CD4-positive, alpha-beta memory T cell (primary cell): ENCODE data around the gene EMILIN1. TPM values are rescaled to one million over a fixed set of nuclear protein-coding genes. Genes with fewer than 3 reads are reported as not detected.

ENCODE experiments used
- CTCF ChIA-PET: fragments of 350-600 bp; sonication (Branson Sonifier 250); formaldehyde crosslinking; loops from one replicate; lab custom pipeline; 2021; ENCODE audit warnings: inconsistent platforms; ENCODE audit not compliant: partially characterized antibody; lab: Charles Lee
- POLR2A ChIA-PET: fragments of 350-600 bp; sonication (Branson Sonifier 250); formaldehyde crosslinking; loops from one replicate; lab custom pipeline; 2021; ENCODE audit not compliant: partially characterized antibody; lab: Charles Lee
- DNase-seq, 5 donors: peaks; one replicate each; pipeline versions ENCODE4 v3.0.0 to v3.0.0-alpha.2; 2020 to 2022; ENCODE audit warnings: mixed read lengths in 1 of 5
- H3K27ac ChIP-seq: one replicate; pipeline ENCODE4 v1.7.0; 2013; ENCODE audit warnings: low read depth, low read length
- H3K27me3 ChIP-seq: 2 replicates; pipeline ENCODE4 v1.7.0; 2013; ENCODE audit warnings: mild to moderate bottlenecking, low read length, moderate library complexity; ENCODE audit not compliant: insufficient read depth
- H3K36me3 ChIP-seq: 2 replicates; pipeline ENCODE4 v1.7.0; 2013; ENCODE audit warnings: mild to moderate bottlenecking, low read length, moderate library complexity; ENCODE audit not compliant: insufficient read depth
- H3K4me1 ChIP-seq: 2 replicates; pipeline ENCODE4 v1.7.0; 2013; ENCODE audit warnings: mild to moderate bottlenecking, low read length, moderate library complexity; ENCODE audit not compliant: insufficient read depth
- H3K4me3 ChIP-seq, 2 donors: one replicate each; pipeline ENCODE4 v1.7.0; 2013; ENCODE audit warnings: low read length in 2 of 2, mild to moderate bottlenecking in 1 of 2
- H3K9me3 ChIP-seq, 2 donors: one replicate each; pipeline ENCODE4 v1.7.0; 2013; ENCODE audit warnings: low read length in 2 of 2, control low read depth in 1 of 2; ENCODE audit not compliant: control insufficient read depth in 1 of 2
- H3K27ac Mint-ChIP-seq, 7 donors: one replicate each; pipeline ENCODE4 v1.8.0; 2020 to 2021; ENCODE audit warnings: mixed read lengths in 7 of 7, mild to moderate bottlenecking in 6 of 7, inconsistent platforms in 3 of 7, moderate library complexity in 3 of 7
- H3K27me3 Mint-ChIP-seq, 2 donors: one replicate each; pipeline ENCODE4 v1.8.0; 2020 to 2021; ENCODE audit warnings: mixed read lengths in 2 of 2
- H3K36me3 Mint-ChIP-seq, 2 donors: one replicate each; pipeline ENCODE4 v1.8.0; 2020 to 2021; ENCODE audit warnings: mixed read lengths in 2 of 2, inconsistent platforms in 1 of 2, mild to moderate bottlenecking in 1 of 2
- H3K4me1 Mint-ChIP-seq, 4 donors: one replicate each; pipeline ENCODE4 v1.8.0; 2020 to 2021; ENCODE audit warnings: mixed read lengths in 4 of 4, mild to moderate bottlenecking in 1 of 4
- H3K4me3 Mint-ChIP-seq, 8 donors: one replicate each; pipeline ENCODE4 v1.8.0; 2020 to 2021; ENCODE audit warnings: mixed read lengths in 8 of 8, mild to moderate bottlenecking in 7 of 8, moderate library complexity in 6 of 8, inconsistent platforms in 3 of 8
- H3K9me3 Mint-ChIP-seq, 8 donors: one replicate each; pipeline ENCODE4 v1.8.0; 2020 to 2021; ENCODE audit warnings: mixed read lengths in 8 of 8, mild to moderate bottlenecking in 5 of 8, inconsistent platforms in 3 of 8, moderate library complexity in 1 of 8
- intact Hi-C: fragments of 100-400 bp; cut with micrococcal nuclease; formaldehyde crosslinking; loops from one replicate; pipeline ENCODE4 v1.15.1; 2023
- polyA plus RNA-seq, 2 donors: library from polyadenylated mRNA; unstranded; fragments of 300-500 nt; fragmentation: Illumina TruSeq; gene quantifications; one replicate each; pipeline ENCODE4 v1.2.3, GENCODE V29; 2021
- total RNA-seq, 2 experiments: library from RNA; stranded (reverse); gene quantifications; one replicate each; pipeline ENCODE4 v1.2.3, GENCODE V29; 2021

Gene EMILIN1
- total and polyA plus RNA-seq, 4 experiments from 2014 or later: 0.33 to 0.81 (median 0.51) TPM

DNA sequence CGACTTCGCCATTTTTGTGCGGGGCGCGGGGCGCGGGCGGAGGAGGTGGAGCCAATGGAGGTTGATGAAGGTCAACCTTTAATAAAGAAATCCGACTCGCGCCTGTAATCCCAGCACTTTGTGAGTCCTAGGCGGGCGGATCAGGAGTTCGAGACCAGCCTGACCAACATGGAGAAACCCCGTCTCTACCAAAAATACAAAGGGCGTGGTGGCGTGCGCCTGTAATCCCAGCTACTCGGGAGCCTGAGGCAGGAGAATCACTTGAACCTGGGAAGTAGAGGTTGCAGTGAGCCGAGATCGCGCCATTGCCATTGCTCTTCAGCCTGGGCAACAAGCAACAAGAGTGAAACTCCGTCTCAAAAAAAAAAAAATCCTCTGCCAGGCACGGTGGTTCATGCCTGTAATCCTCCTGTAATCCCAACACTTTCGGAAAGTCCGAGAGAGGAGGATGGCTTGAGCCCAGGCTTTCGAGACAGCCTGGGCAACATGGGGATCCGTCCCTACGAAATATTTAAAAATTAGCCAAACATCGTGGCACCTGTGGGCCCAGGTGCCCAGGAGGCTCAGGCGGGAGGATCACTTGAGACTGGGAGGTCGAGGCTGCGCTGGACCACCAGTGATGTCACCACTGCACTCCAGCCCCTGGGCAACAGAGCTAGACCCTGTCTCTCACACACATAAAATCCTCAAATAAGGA is 56.5 kb downstream of the EMILIN1 start:
- POLR2A ChIA-PET: interaction anchor here (1.0 to 5.8 kb wide), 11 partner anchors 10 to 275 kb away, joined by 3 to 99 read pairs (median 4); partner anchors contain the start of genes ABHD1, AGBL5, MPV17 and OST4

DNA sequence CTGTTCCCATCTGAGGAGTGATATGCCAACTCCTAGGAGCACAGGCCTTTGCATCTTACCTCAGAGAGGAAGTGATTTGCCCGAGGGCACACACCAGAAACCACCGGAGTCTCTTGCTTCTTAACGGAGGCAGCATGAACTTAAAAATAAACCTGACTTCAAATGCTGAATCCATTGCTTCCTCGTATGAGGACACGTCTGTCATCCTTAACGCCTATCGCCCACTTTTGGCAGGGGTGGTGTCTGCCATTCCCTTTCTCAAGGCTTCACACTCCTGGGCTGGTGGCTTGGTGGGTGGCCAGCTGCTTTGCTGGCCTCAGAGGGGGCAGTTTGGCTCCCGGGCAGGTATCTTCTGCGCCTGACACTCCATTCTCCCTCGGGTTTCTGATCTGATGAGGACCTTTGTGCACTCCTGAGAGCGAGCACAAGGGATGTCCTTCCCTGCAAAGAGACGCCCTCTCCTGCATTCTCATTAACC is 57.1 kb downstream of the EMILIN1 start:
- H3K4me3 ChIP-seq: no peak overlapping the region
- peaks cover 0 to 27% of the 10 kb centered on the region in 2 donors for H3K36me3 Mint-ChIP-seq
- DNase-seq: no peak
- intact Hi-C loops: loop anchor here (10.0 kb wide), 1 partner anchor 639 kb away; the partner anchor contains the start of gene MRPL33
- H3K9me3 ChIP-seq: no peaks in the 10 kb centered on the region
- no peaks in the 10 kb centered on the region for H3K27me3 ChIP-seq
- ChIA-PET POLR2A (interaction anchor here (1.1 to 5.8 kb wide), 5 partner anchors 11 to 187 kb away, joined by 3 to 99 read pairs (median 6); partner anchors contain the start of genes ABHD1, AGBL5, MPV17 and OST4), CTCF (interaction anchor here (1.0 kb wide), 1 partner anchor 31 kb away, joined by 4 read pairs; no protein-coding TSS in a partner anchor)
- H3K36me3 ChIP-seq: peaks cover 19% of the 10 kb centered on the region
- peaks cover 0 to 1% (median 0%) of the 10 kb centered on the region in 8 donors for H3K9me3 Mint-ChIP-seq
- no peaks in the 10 kb centered on the region for H3K27me3 Mint-ChIP-seq
- H3K27ac ChIP-seq: no peak overlapping the region
- peaks cover 12 to 36% (median 23%) of the 10 kb centered on the region in 4 donors for H3K4me1 Mint-ChIP-seq
- peak overlapping the region; percentile 61 to 99 (median 94) for H3K4me3 Mint-ChIP-seq
- peak overlapping the region in 6 of 7 donors; percentile 53 to 97 (median 81) for H3K27ac Mint-ChIP-seq
- H3K4me1 ChIP-seq: peaks cover 26% of the 10 kb centered on the region

More for the DNA sequence above, 56.5 kb downstream of the EMILIN1 start:
- Mint-ChIP-seq H3K27ac (peak overlapping the region; percentile 80 to 99 (median 98)), H3K4me3 (peak overlapping the region; percentile 92 to 99 (median 96)), H3K4me1 (peaks cover 12 to 36% (median 23%) of the 10 kb centered on the region in 4 donors), H3K36me3 (peaks cover 3 to 33% of the 10 kb centered on the region in 2 donors), H3K27me3 (no peaks in the 10 kb centered on the region), H3K9me3 (peaks cover 0 to 1% (median 0%) of the 10 kb centered on the region in 8 donors)
- intact Hi-C loops: loop anchor here (1.0 to 10.0 kb wide), 6 partner anchors 12 to 640 kb away; partner anchors contain the start of genes ABHD1, ATRAID, EIF2B4 and KHK
- Histone ChIP-seq H3K4me1 (peaks cover 26% of the 10 kb centered on the region), H3K36me3 (peaks cover 23% of the 10 kb centered on the region), H3K27me3 (no peaks in the 10 kb centered on the region), H3K9me3 (no peaks in the 10 kb centered on the region), H3K4me3 (peak overlapping the region in 1 of 2 donors; percentile 89), H3K27ac (peak overlapping the region; percentile 92)
- CTCF ChIA-PET: interaction anchor here (0.8 to 3.5 kb wide), 2 partner anchors 11 to 234 kb away, joined by 3 to 26 read pairs; partner anchors contain the start of gene ABHD1
- no peak for DNase-seq

Other genes starting within 250 kb of the EMILIN1 start
- not detected for gene DPYSL5, start 230.5 kb upstream of the EMILIN1 start, total RNA-seq
- not detected for gene DPYSL5, start 230.5 kb upstream of the EMILIN1 start, polyA plus RNA-seq
- 1 to 10 TPM; 3.4 to 3.6 TPM for gene MAPRE3, start 108.0 kb upstream of the EMILIN1 start, total RNA-seq
- gene MAPRE3, start 108.0 kb upstream of the EMILIN1 start, polyA plus RNA-seq: 1 to 10 TPM; 1.3 to 2.5 TPM
- gene TMEM214, start 45.6 kb upstream of the EMILIN1 start, total RNA-seq: 10 to 100 TPM; 97.3 to 99.8 TPM
- 10 to 100 TPM; 25.6 to 34.5 TPM for gene TMEM214, start 45.6 kb upstream of the EMILIN1 start, polyA plus RNA-seq
- gene AGBL5, start 26.9 kb upstream of the EMILIN1 start, total RNA-seq: 10 to 100 TPM; 12.2 to 14.9 TPM
- gene AGBL5, start 26.9 kb upstream of the EMILIN1 start, polyA plus RNA-seq: 1 to 10 TPM; 7.4 to 9.3 TPM
- 100 to 1,000 TPM; 269 to 296 TPM for gene OST4, start 7.0 kb upstream of the EMILIN1 start, total RNA-seq
- gene OST4, start 7.0 kb upstream of the EMILIN1 start, polyA plus RNA-seq: 100 to 1,000 TPM; 877 to 958 TPM
- gene KHK, start 8.2 kb downstream of the EMILIN1 start, total RNA-seq: 1 to 10 TPM; 6.0 to 8.6 TPM
- 1 to 10 TPM; 6.3 to 8.2 TPM for gene KHK, start 8.2 kb downstream of the EMILIN1 start, polyA plus RNA-seq
- under 1 TPM in 1 of 2 experiments, not detected in 1; 0.47 TPM for gene CGREF1, start 40.5 kb downstream of the EMILIN1 start, total RNA-seq
- under 1 TPM in 1 of 2 donors, not detected in 1; 0.36 TPM for gene CGREF1, start 40.5 kb downstream of the EMILIN1 start, polyA plus RNA-seq
- 1 to 10 TPM; 1.3 to 2.1 TPM for gene ABHD1, start 45.2 kb downstream of the EMILIN1 start, total RNA-seq
- 1 to 10 TPM in 1 of 2 donors, under 1 TPM in 1; 0.49 to 1.1 TPM for gene ABHD1, start 45.2 kb downstream of the EMILIN1 start, polyA plus RNA-seq
- 10 to 100 TPM; 64.5 to 65.3 TPM for gene PREB, start 56.0 kb downstream of the EMILIN1 start, total RNA-seq
- gene PREB, start 56.0 kb downstream of the EMILIN1 start, polyA plus RNA-seq: 10 to 100 TPM; 65.5 to 74.2 TPM
- not detected for gene PRR30, start 60.8 kb downstream of the EMILIN1 start, total RNA-seq
- gene PRR30, start 60.8 kb downstream of the EMILIN1 start, polyA plus RNA-seq: not detected
- not detected for gene TCF23, start 70.4 kb downstream of the EMILIN1 start, total RNA-seq
- not detected for gene TCF23, start 70.4 kb downstream of the EMILIN1 start, polyA plus RNA-seq
- gene ATRAID, start 133.4 kb downstream of the EMILIN1 start, total RNA-seq: 100 to 1,000 TPM; 103 to 109 TPM
- gene ATRAID, start 133.4 kb downstream of the EMILIN1 start, polyA plus RNA-seq: 100 to 1,000 TPM; 279 to 443 TPM
- 10 to 100 TPM; 21.9 to 25.1 TPM for gene SLC5A6, start 133.7 kb downstream of the EMILIN1 start, total RNA-seq
- 10 to 100 TPM; 18.9 to 21.7 TPM for gene SLC5A6, start 133.7 kb downstream of the EMILIN1 start, polyA plus RNA-seq
- 10 to 100 TPM; 47.6 to 49.3 TPM for gene CAD, start 138.8 kb downstream of the EMILIN1 start, total RNA-seq
- gene CAD, start 138.8 kb downstream of the EMILIN1 start, polyA plus RNA-seq: 10 to 100 TPM; 11.3 to 24.1 TPM
- not detected for gene SLC30A3, start 184.4 kb downstream of the EMILIN1 start, total RNA-seq
- gene SLC30A3, start 184.4 kb downstream of the EMILIN1 start, polyA plus RNA-seq: not detected
- gene DNAJC5G, start 196.8 kb downstream of the EMILIN1 start, total RNA-seq: not detected
- not detected for gene DNAJC5G, start 196.8 kb downstream of the EMILIN1 start, polyA plus RNA-seq
- gene TRIM54, start 203.8 kb downstream of the EMILIN1 start, total RNA-seq: under 1 TPM in 1 of 2 experiments, not detected in 1; 0.17 TPM
- not detected for gene TRIM54, start 203.8 kb downstream of the EMILIN1 start, polyA plus RNA-seq
- 1 to 10 TPM; 5.1 to 5.4 TPM for gene UCN, start 229.8 kb downstream of the EMILIN1 start, total RNA-seq
- gene UCN, start 229.8 kb downstream of the EMILIN1 start, polyA plus RNA-seq: under 1 TPM in 1 of 2 donors, not detected in 1; 0.84 TPM
- 10 to 100 TPM; 89.3 to 93.3 TPM for gene MPV17, start 244.5 kb downstream of the EMILIN1 start, total RNA-seq
- 100 to 1,000 TPM; 125 to 162 TPM for gene MPV17, start 244.5 kb downstream of the EMILIN1 start, polyA plus RNA-seq